Right lobe of liver (tissue), 6 donors: ENCODE measurements around the gene ADSS2. TPM values are rescaled to one million over a fixed set of nuclear protein-coding genes. Genes with fewer than 3 reads are reported as not detected.
A peak's percentile ranks its signal among the peaks of the same experiment; 100 is the strongest.

Experiments
- ATAC-seq, 4 donors: fragments of 200-7000 bp; cut with Tn5 transposase; one replicate each; pipeline ENCODE4 v1.9.1; 2020; ENCODE audit warnings: mild to moderate bottlenecking in 4 of 4, moderate library complexity in 4 of 4
- DNase-seq, 3 donors: peaks; one replicate each; pipeline ENCODE4 v3.0.0-alpha.2; 2020
- H3K27ac ChIP-seq, 3 donors: fragments of 200-600 bp; one replicate each; pipeline ENCODE4 v1.8.0; 2022
- H3K27me3 ChIP-seq, 2 donors: fragments of 200-600 bp; one replicate each; pipeline ENCODE4 v1.8.0; 2022
- H3K36me3 ChIP-seq, 4 donors: fragments of 200-600 bp; sonication (generic) in 1 of 4; one replicate each; pipeline versions ENCODE4 v1.5.1 to v1.8.0; 2017 to 2022; ENCODE audit warnings: control low read depth in 1 of 4
- H3K4me1 ChIP-seq, 4 donors: fragments of 200-600 bp; sonication (generic) in 1 of 4; one replicate each; pipeline versions ENCODE4 v1.5.1 to v1.8.0; 2017 to 2022; ENCODE audit warnings: control low read depth in 1 of 4
- H3K4me3 ChIP-seq, 3 donors: fragments of 200-600 bp; one replicate each; pipeline ENCODE4 v1.8.0; 2022
- H3K9me3 ChIP-seq, 4 donors: fragments of 200-600 bp; sonication (generic) in 1 of 4; one replicate each; pipeline versions ENCODE4 v1.5.1 to v1.8.0; 2017 to 2022; ENCODE audit warnings: control low read depth in 1 of 4
- CTCF ChIP-seq, 4 donors: fragments of 200-600 bp in 3 of 4; fragments of 450-650 bp in 1 of 4; IDR thresholded peaks; one replicate each; pipeline versions ENCODE4 v1.5.1 to v1.8.0; 2016 to 2022; ENCODE audit warnings: antibody characterized with exemption in 4 of 4, mild to moderate bottlenecking in 2 of 4
- POLR2A ChIP-seq: fragments of 450-650 bp; IDR thresholded peaks from one replicate; pipeline ENCODE4 v1.6.1; 2017; ENCODE audit warnings: antibody characterized with exemption, mild to moderate bottlenecking
- WGBS: methylation state at CpG from one replicate; pipeline ENCODE4 v1.1.6; 2018; ENCODE audit warnings: low coverage, low lambda C conversion rate; ENCODE audit not compliant: insufficient coverage; ENCODE audit errors: missing lambda C conversion rate; 5-methylcytosine and 5-hydroxymethylcytosine counted together
- intact Hi-C, 2 donors: fragments of 100-400 bp; cut with DNase I; formaldehyde crosslinking; loops; one replicate each; pipeline versions ENCODE4 v1.11.2 to v1.14.1; 2022
- total RNA-seq, 6 experiments: library from RNA; depleted of rRNA in 2 of 6; stranded (reverse); fragments of >200 nt in 2 of 6; fragmentation: NEBNext Ultra II Directional in 3 of 6; extraction: Animal tissue kit (Norgen Biotek cat#: 25700) in 3 of 6; gene quantifications; one replicate each; pipeline versions ENCODE4 v1.1.0 to v1.2.4, GENCODE V29; 2016 to 2023
- donor health status: DM: no; HTN: yes; CAD: no.
- donor health status: DM: no; HTN: no; CAD: no.
- donor health status: DM: no; HTN: no; CAD: no.
- donor health status: DM: no; HTN: yes; CAD: no.
- donor health status: DM: no; HTN: yes; CAD: no.

The ADSS2 gene
- total RNA-seq, 6 experiments from 2014 or later: 9.8 to 16.1 (median 14.5) TPM

- Histone ChIP-seq H3K4me3 (no peak overlapping the region), H3K27me3 (no peaks in the 10 kb centered on the region), H3K9me3 (no peaks in the 10 kb centered on the region), H3K4me1 (no peaks in the 10 kb centered on the region), H3K27ac (no peak overlapping the region), H3K36me3 (no peaks in the 10 kb centered on the region)
- no peak for DNase-seq
- TF ChIP-seq POLR2A (no peak), CTCF (IDR thresholded peaks at IDR 0.05) (no peak)
- 42% methylated on average over 2 of the region's 4 CpGs for WGBS
- ATAC-seq: no peak
- intact Hi-C loops: no loop called here
These were observed 57.4 kb downstream of the ADSS2 start for GRCh38 chr1:244394346-244394745.

- H3K4me3 ChIP-seq: no peak overlapping the region
- H3K36me3 ChIP-seq: no peaks in the 10 kb centered on the region
- no peak for TF ChIP-seq CTCF (IDR thresholded peaks at IDR 0.05)
- no peaks in the 10 kb centered on the region for H3K4me1 ChIP-seq
- H3K27ac ChIP-seq: no peak overlapping the region
- H3K9me3 ChIP-seq: no peaks in the 10 kb centered on the region
- no peak for DNase-seq
- WGBS: 93% methylated on average over 7 of the region's 15 CpGs
- H3K27me3 ChIP-seq: no peaks in the 10 kb centered on the region
- intact Hi-C loops: no loop called here
- ATAC-seq: no peak
These were observed 58.0 kb downstream of the ADSS2 start for GRCh38 chr1:244393604-244394176.

GRCh38 chr1:244391761-244392160, 59.9 kb downstream of the ADSS2 start:
- intact Hi-C loops: no loop called here
- H3K27me3 ChIP-seq: no peaks in the 10 kb centered on the region
- DNase-seq: no peak
- 100% methylated on average over 4 of the region's 5 CpGs for WGBS
- no peak overlapping the region for H3K27ac ChIP-seq
- no peaks in the 10 kb centered on the region for H3K36me3 ChIP-seq
- no peaks in the 10 kb centered on the region for H3K9me3 ChIP-seq
- H3K4me3 ChIP-seq: no peak overlapping the region
- TF ChIP-seq POLR2A (no peak), CTCF (IDR thresholded peaks at IDR 0.05) (no peak)
- H3K4me1 ChIP-seq: no peaks in the 10 kb centered on the region
- ATAC-seq: peak in 1 of 4 donors; percentile 32

GRCh38 chr1:244388961-244389360, 62.7 kb downstream of the ADSS2 start:
- Histone ChIP-seq H3K27ac (no peak overlapping the region), H3K27me3 (no peaks in the 10 kb centered on the region), H3K4me3 (no peak overlapping the region), H3K4me1 (no peaks in the 10 kb centered on the region), H3K36me3 (no peaks in the 10 kb centered on the region), H3K9me3 (no peaks in the 10 kb centered on the region)
- no peak for DNase-seq
- TF ChIP-seq CTCF (IDR thresholded peaks at IDR 0.05): no peak
- no peak for TF ChIP-seq POLR2A
- WGBS: 88% methylated on average over 7 of the region's 7 CpGs
- no peak for ATAC-seq
- intact Hi-C loops: no loop called here

GRCh38 chr1:244387415-244387814, 64.3 kb downstream of the ADSS2 start:
- ATAC-seq: no peak

More at GRCh38 chr1:244387415-244387814, 64.3 kb downstream of the ADSS2 start:
- no peak for TF ChIP-seq CTCF (IDR thresholded peaks at IDR 0.05)
- no peak for TF ChIP-seq POLR2A
- no peak for DNase-seq
- Histone ChIP-seq H3K27ac (no peak overlapping the region), H3K4me3 (no peak overlapping the region), H3K9me3 (no peaks in the 10 kb centered on the region), H3K27me3 (no peaks in the 10 kb centered on the region), H3K36me3 (no peaks in the 10 kb centered on the region), H3K4me1 (no peaks in the 10 kb centered on the region)
- intact Hi-C loops: no loop called here
- 64% methylated on average over 1 of the region's 1 CpG for WGBS
